Measurements from ENCODE around the gene NEU3. TPM values are rescaled to one million over a fixed set of nuclear protein-coding genes. Genes with fewer than 3 reads are reported as not detected.

Gene NEU3
- total and polyA plus RNA-seq, 2 of the 4 experiments (the other 2 are of a cell fraction): 5.5 to 10.6 TPM

DNA sequence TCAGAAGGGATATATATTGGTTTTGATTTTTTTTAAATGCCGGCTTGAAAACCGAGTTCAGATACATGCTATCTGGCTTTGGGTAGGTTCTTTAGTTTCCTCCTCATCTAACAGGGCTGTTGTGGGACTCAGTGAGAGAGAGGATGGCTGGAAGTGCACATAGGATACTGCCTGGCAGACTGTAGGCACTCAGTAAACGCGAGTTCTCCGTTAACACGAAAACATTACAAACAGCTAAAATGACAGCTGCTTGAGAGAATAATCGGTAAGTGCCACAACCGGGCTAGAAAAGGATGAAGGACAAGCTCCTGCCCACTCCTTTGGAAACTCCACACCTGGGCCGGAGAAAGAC lies 40.2 kb upstream of the NEU3 start:
- Histone ChIP-seq H2BK20ac (ENCODE audit: low read depth, low read length) (no peak overlapping the region), H3K9ac (ENCODE audit: low read depth, low read length) (peak overlapping the region; percentile 78), H3K9me3 (ENCODE audit: control insufficient read depth, insufficient read depth, low read length) (no peaks in the 10 kb centered on the region), H3K9me1 (ENCODE audit: insufficient read depth, low read length) (peaks cover 12% of the 10 kb centered on the region), H4K20me1 (ENCODE audit: insufficient read depth, low read length) (peaks cover 26% of the 10 kb centered on the region; the same call in 1 of the 2 replicates), H3K27me3 (ENCODE audit: control insufficient read depth, insufficient read depth, low read length) (no peaks in the 10 kb centered on the region), H4K5ac (ENCODE audit: low read depth, low read length) (peak overlapping the region; percentile 47), H3K4ac (ENCODE audit: low read depth, low read length) (peak overlapping the region; percentile 39), H2AFZ (replicated peaks; ENCODE audit: low read length, poor library complexity) (peak overlapping the region; percentile 97), H2BK15ac (ENCODE audit: low read depth, low read length) (no peak overlapping the region; the same call in 2 of the 3 replicates), H3K4me3 (ENCODE audit: insufficient read depth, low read depth, low read length) (peak overlapping the region; percentile 88), H2BK120ac (ENCODE audit: low read depth, low read length) (peak overlapping the region; percentile 41; the same call in 1 of the 2 replicates), H3K23ac (ENCODE audit: low read depth, low read length) (peak overlapping the region; percentile 77), H2BK5ac (ENCODE audit: low read depth, low read length, poor library complexity, severe bottlenecking) (peak overlapping the region; percentile 62), H4K91ac (ENCODE audit: insufficient read depth, low read depth, low read length) (peak overlapping the region; percentile 60; the same call in 1 of the 2 replicates), H3K18ac (ENCODE audit: low read depth, low read length) (peak overlapping the region; percentile 3), H3K4me2 (ENCODE audit: low read depth, low read length) (peak overlapping the region; percentile 75), H4K8ac (ENCODE audit: low read depth in 2 of 2, low read length in 2 of 2) (peak overlapping the region; percentile 74 to 78), H3K79me1 (ENCODE audit: low read depth in 1 of 2, low read length in 2 of 2) (peaks cover 4 to 49% of the 10 kb centered on the region in 2 experiments; a peak in 3 of 4 replicates), H3K14ac (replicated peaks; ENCODE audit: low read depth, low read length) (peak overlapping the region; percentile 59; the same call in 1 of the 2 replicates), H3K4me1 (ENCODE audit: control insufficient read depth, insufficient read depth, low read length) (peaks cover 6% of the 10 kb centered on the region), H3K36me3 (ENCODE audit: control insufficient read depth, insufficient read depth, low read length) (no peaks in the 10 kb centered on the region), H3K27ac (ENCODE audit: insufficient read depth, low read length) (peak overlapping the region; percentile 62), H2AK5ac (ENCODE audit: low read depth, low read length) (peak overlapping the region; percentile 6; the same call in 1 of the 2 replicates), H2AK9ac (replicated peaks; ENCODE audit: low read depth, low read length, poor library complexity) (peak overlapping the region; percentile 73), H3K56ac (ENCODE audit: extremely low read depth, insufficient read depth, low read length) (peak overlapping the region; percentile 74; the same call in 1 of the 2 replicates)
- no peak for TF ChIP-seq SMC3 (IDR thresholded peaks at IDR 0.05; ENCODE audit: low read depth, low read length)
- TSS peak; percentile 83 for BruUV-seq (replicated peaks)
- in situ Hi-C loops (cut with MboI; ENCODE audit: low sequenced_read_pairs) (no loop called here), dilution Hi-C loops (cut with HindIII; ENCODE audit: low sequenced_read_pairs, unreplicated experiment) (no loop called here), intact Hi-C loops (cut with micrococcal nuclease) (loop anchor here (2.0 to 5.0 kb wide), 2 partner anchors 40 to 299 kb away; partner anchors contain the start of gene NEU3)
- POLR2A ChIA-PET (ENCODE audit: unreplicated experiment): no interaction called here
- DNase-seq (no peak), ATAC-seq (ENCODE audit: low read depth) (peak; percentile 50)
- 0% methylated on average over 1 of the region's 9 CpGs; no CpG with 5 or more reads in 1 of the 2 experiments for WGBS, 2 experiments (ENCODE audit: extremely low coverage in 2 of 2, insufficient read length in 1 of 2)
- CTCF ChIA-PET: no interaction called here
